Parathyroid adenoma (tissue), 2 donors: ENCODE results near the gene GRID1.

Experiments used
- H2AFZ ChIP-seq: fragments of 300-600 bp; sonication (generic); one replicate; pipeline ENCODE4 v1.7.0; 2017; ENCODE audit warnings: antibody characterized with exemption, mild to moderate bottlenecking
- H3K27ac ChIP-seq: fragments of 300-600 bp; sonication (generic); one replicate; pipeline ENCODE4 v1.7.0; 2017
- H3K27me3 ChIP-seq: fragments of 300-600 bp; sonication (generic); one replicate; pipeline ENCODE4 v1.7.0; 2017; ENCODE audit warnings: low read length; ENCODE audit not compliant: control insufficient read depth, insufficient read depth
- H3K36me3 ChIP-seq: fragments of 300-600 bp; sonication (generic); one replicate; pipeline ENCODE4 v1.7.0; 2017; ENCODE audit warnings: low read length; ENCODE audit not compliant: control insufficient read depth, insufficient read depth
- H3K4me1 ChIP-seq: fragments of 300-600 bp; sonication (generic); one replicate; pipeline ENCODE4 v1.7.0; 2017; ENCODE audit warnings: control low read depth
- H3K4me2 ChIP-seq: fragments of 300-600 bp; sonication (generic); one replicate; pipeline ENCODE4 v1.7.0; 2017; ENCODE audit warnings: low read length
- H3K4me3 ChIP-seq: fragments of 300-600 bp; sonication (generic); one replicate; pipeline ENCODE4 v1.7.0; 2017; ENCODE audit warnings: low read depth, low read length
- H3K79me2 ChIP-seq: fragments of 300-600 bp; sonication (generic); one replicate; pipeline ENCODE4 v1.7.0; 2017; ENCODE audit warnings: control low read depth
- H3K9ac ChIP-seq: fragments of 300-600 bp; sonication (generic); one replicate; pipeline ENCODE4 v1.7.0; 2017; ENCODE audit warnings: mild to moderate bottlenecking
- H3K9me3 ChIP-seq: fragments of 300-600 bp; sonication (generic); one replicate; pipeline ENCODE4 v1.7.0; 2017; ENCODE audit warnings: low read length; ENCODE audit not compliant: control insufficient read depth
- CTCF ChIP-seq: fragments of 300-600 bp; sonication (generic); IDR thresholded peaks from one replicate; pipeline ENCODE4 v1.7.0; 2017; ENCODE audit warnings: antibody characterized with exemption, mild to moderate bottlenecking
- donor health status: primary hyperparathyroidism.

Gene GRID1

GRCh38 chr10:86091216-86091615, 275.4 kb downstream of the GRID1 start:
- Histone ChIP-seq H3K27ac (no peak overlapping the region), H3K9me3 (no peaks in the 10 kb centered on the region), H3K4me3 (no peak overlapping the region), H3K9ac (no peak overlapping the region), H3K27me3 (no peaks in the 10 kb centered on the region), H3K4me2 (no peak overlapping the region), H3K4me1 (no peaks in the 10 kb centered on the region), H3K79me2 (no peaks in the 10 kb centered on the region), H2AFZ (no peak overlapping the region), H3K36me3 (no peaks in the 10 kb centered on the region)
- no peak for TF ChIP-seq CTCF

GRCh38 chr10:86090807-86091206, 275.8 kb downstream of the GRID1 start:
- no peaks in the 10 kb centered on the region for H3K79me2 ChIP-seq
- no peaks in the 10 kb centered on the region for H3K27me3 ChIP-seq
- no peak overlapping the region for H3K4me3 ChIP-seq
- H3K9me3 ChIP-seq, result no peaks in the 10 kb centered on the region
- H3K36me3 ChIP-seq, result no peaks in the 10 kb centered on the region
- H3K4me1 ChIP-seq, result no peaks in the 10 kb centered on the region
- H2AFZ ChIP-seq, result no peak overlapping the region
- H3K4me2 ChIP-seq, result no peak overlapping the region
- H3K9ac ChIP-seq, result no peak overlapping the region
- no peak overlapping the region for H3K27ac ChIP-seq
- TF ChIP-seq CTCF, result no peak

- no peak for TF ChIP-seq CTCF
- no peak overlapping the region for H3K27ac ChIP-seq
Measured at GRCh38 chr10:86087716-86088115, 278.9 kb downstream of the GRID1 start.

GRCh38 chr10:86086418-86086817, 280.2 kb downstream of the GRID1 start:
- H3K27ac ChIP-seq, result no peak overlapping the region
- H3K27me3 ChIP-seq, result no peaks in the 10 kb centered on the region
- H2AFZ ChIP-seq, result no peak overlapping the region
- no peaks in the 10 kb centered on the region for H3K79me2 ChIP-seq
- H3K4me3 ChIP-seq, result no peak overlapping the region
- TF ChIP-seq CTCF, result no peak
- no peaks in the 10 kb centered on the region for H3K36me3 ChIP-seq
- no peak overlapping the region for H3K9ac ChIP-seq
- no peak overlapping the region for H3K4me2 ChIP-seq
- no peaks in the 10 kb centered on the region for H3K9me3 ChIP-seq
- no peaks in the 10 kb centered on the region for H3K4me1 ChIP-seq

More at GRCh38 chr10:86087716-86088115, 278.9 kb downstream of the GRID1 start:
- Histone ChIP-seq H3K9me3 (no peaks in the 10 kb centered on the region), H3K27me3 (no peaks in the 10 kb centered on the region), H3K9ac (no peak overlapping the region), H3K79me2 (no peaks in the 10 kb centered on the region), H3K4me3 (no peak overlapping the region), H3K36me3 (no peaks in the 10 kb centered on the region), H3K4me2 (no peak overlapping the region), H2AFZ (no peak overlapping the region), H3K4me1 (no peaks in the 10 kb centered on the region)

- Histone ChIP-seq H2AFZ (no peak overlapping the region), H3K9ac (no peak overlapping the region), H3K4me1 (no peaks in the 10 kb centered on the region), H3K9me3 (no peaks in the 10 kb centered on the region), H3K4me3 (no peak overlapping the region), H3K36me3 (no peaks in the 10 kb centered on the region), H3K27ac (no peak overlapping the region), H3K79me2 (no peaks in the 10 kb centered on the region), H3K27me3 (no peaks in the 10 kb centered on the region), H3K4me2 (no peak overlapping the region)
- no peak for TF ChIP-seq CTCF
Measured at GRCh38 chr10:86085686-86086085, 280.9 kb downstream of the GRID1 start.
